Globus pallidus (tissue), 1 donor: ENCODE measurements around the gene MGP.

Experiments
- DNase-seq: peaks from one replicate; pipeline ENCODE4 v3.0.0-alpha.2; 2015; ENCODE audit warnings: low spot score

MGP gene

GRCh38 chr12:14860490-14860889, 25.2 kb downstream of the MGP start:
- DNase-seq = no peak

GRCh38 chr12:14858513-14858912, 27.1 kb downstream of the MGP start:
- DNase-seq = no peak

GRCh38 chr12:14854586-14855183, 31.0 kb downstream of the MGP start:
- no peak for DNase-seq

DNA sequence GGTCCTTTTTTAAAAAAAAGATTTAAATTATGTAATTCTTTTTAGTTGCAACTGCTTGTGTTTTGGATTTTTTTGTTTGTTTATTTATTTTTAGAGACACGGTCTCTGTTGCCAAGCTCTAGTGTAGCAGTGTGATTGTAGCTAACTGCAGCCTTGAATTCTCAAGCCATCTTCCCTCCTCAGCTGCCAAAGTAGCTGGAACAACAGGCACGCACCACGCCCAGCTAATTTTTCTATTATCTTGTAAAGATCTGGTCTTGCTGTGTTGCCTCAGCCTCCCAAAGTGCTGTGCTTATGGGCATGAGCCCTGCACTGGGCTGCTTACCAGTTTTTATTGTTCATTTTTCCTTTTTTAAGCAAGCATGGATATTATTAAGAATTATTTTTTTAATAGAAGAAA, 31.7 kb downstream of the MGP start:
- DNase-seq = no peak

GRCh38 chr12:14852880-14853279, 32.8 kb downstream of the MGP start:
- DNase-seq = no peak

GRCh38 chr12:14850929-14851663, 34.6 kb downstream of the MGP start:
- no peak for DNase-seq

- DNase-seq = no peak
Observed at GRCh38 chr12:14849661-14850060, 36.0 kb downstream of the MGP start.

GRCh38 chr12:14846876-14847580, 38.6 kb downstream of the MGP start:
- no peak for DNase-seq

- DNase-seq = no peak
Observed at GRCh38 chr12:14846042-14846587, 39.5 kb downstream of the MGP start.

DNA sequence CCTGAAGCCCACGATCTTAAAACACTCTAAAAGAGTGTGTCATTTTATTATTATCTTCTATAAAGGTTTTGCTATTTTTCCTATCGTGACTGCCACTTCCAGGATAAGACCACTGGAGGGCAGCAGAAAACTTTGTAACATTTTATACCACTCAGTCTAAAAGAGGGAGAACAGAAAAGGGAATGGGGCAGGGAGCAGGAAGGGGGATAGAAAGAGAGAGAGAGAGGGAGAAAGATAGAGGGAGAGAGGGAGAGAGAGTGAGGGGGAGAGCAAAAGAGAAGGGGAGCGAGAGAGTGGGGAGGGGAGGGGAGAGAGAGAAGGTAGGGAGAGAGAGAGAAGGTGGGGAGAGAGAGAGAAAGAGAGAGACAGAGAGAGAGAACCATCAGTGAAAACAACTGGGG, 40.3 kb downstream of the MGP start:
- DNase-seq = peak; percentile 60

DNA sequence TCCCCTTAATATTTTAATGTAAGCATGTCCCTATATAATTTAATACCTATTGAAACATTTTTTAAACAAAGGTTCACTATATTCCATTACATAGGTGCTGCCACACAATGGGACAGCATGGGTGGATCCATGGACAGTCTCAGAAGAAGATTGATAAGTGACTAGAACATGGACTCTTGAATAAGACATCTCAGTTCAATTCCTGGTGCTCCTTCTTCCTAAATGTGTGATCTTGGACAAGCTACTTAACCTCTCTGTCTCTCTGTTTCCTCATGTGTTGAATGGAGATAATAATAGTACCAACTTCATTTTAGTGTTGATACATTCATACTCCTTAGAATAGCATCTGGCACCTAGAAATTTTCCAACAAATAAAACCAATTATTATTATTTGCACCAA, 41.3 kb downstream of the MGP start:
- DNase-seq = no peak

GRCh38 chr12:14843425-14843887, 42.2 kb downstream of the MGP start, which contains the start of gene ART4:
ART4 (minus strand) TSS chr12:14843526; CDS start chr12:14843113, 413 bp downstream.
- no peak for DNase-seq

GRCh38 chr12:14842315-14842714, 43.3 kb downstream of the MGP start:
- DNase-seq = no peak

GRCh38 chr12:14841761-14842160, 43.9 kb downstream of the MGP start:
- no peak for DNase-seq

GRCh38 chr12:14840616-14841015, 45.0 kb downstream of the MGP start:
- DNase-seq = no peak

- DNase-seq = no peak
Observed at GRCh38 chr12:14839262-14839661, 46.4 kb downstream of the MGP start.

DNA sequence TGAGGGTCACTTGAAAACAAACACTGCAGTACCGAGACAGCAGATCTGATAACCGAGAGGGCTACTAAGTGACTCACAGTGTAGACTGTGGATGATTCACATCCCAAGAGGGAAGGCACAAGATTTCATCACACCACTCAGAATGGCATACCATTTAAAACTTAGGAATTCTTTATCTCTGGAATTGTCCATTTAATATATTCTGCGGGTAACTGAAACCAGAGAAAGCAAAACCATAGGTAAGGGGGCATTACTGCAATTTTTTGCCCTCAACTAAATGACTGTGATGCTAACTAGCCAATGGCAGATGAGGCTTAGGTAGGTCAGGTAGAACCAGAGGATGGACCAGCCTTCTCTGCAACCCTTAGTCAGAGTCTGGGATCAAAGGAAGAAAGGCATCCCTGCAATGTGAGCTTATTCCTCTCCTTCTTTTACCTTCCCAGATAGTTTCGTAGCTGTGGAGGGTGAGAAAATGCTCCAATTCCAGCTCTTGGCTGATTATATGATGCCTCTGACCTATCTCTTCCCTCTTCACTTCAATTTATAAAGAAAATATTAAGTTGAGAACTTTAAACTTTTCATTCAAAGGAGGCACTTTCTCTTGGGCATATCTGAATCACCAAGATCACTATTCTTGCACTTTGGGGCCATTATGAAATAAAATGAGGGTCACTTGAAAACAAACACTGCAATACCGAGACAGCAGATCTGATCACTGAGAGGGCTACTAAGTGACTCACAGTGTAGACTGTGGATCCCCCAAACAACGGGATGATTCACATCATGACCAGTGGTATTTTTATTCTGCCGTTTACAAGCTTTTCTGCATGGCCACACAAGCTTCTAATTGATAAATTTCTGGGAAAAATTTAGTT, 49.1 kb downstream of the MGP start:
- no peak for DNase-seq

DNA sequence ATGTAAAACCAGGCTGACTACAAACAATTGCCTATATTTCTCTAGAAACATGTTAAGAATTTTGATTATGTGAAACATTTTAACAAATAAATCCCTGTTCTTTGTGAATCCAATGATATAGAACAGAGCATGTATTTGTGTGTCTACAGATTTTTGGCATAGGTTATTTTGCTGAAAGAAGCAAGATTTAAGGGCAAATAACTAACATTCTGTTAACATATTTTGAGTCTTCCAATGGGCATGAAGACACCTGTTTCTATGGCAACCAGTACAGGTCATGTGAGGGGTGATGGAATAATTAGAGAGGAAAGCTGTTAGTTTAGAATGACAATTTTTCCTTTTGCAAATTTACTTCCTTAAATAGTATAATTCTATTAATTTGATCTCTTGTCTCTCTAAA, 51.1 kb downstream of the MGP start:
- no peak for DNase-seq

DNA sequence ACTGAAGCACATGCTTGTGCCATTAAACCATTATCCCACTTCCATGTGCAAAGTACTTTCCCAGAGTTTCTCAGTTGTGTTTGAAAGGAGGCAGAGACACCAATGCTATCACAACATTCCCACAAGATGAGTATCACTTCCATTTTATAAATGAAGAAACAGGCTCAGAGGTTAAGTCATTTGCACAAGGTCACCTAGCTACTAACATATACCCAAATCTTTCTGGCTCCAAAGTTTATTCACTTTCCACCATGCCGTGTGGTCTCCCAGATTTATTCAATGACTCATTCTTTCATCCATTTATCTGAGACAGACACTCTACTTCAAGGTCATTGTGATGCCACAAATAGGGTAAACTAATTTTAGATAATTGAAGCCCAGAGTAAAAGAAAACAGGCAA, 51.7 kb downstream of the MGP start:
- DNase-seq = no peak

GRCh38 chr12:14833336-14833735, 52.3 kb downstream of the MGP start:
- no peak for DNase-seq
